MM.1S (cell line): ENCODE measurements around the gene PERCC1.

ENCODE experiments used
- DNase-seq: peaks from one replicate; pipeline ENCODE4 v3.0.0-alpha.2; 2015
- H2AFZ ChIP-seq: fragments of 300-600 bp; sonication (generic); 2 replicates; pipeline ENCODE4 v1.6.0; 2016; ENCODE audit warnings: antibody characterized with exemption, low read length
- H3F3A ChIP-seq: fragments of 300-600 bp; sonication (generic); 2 replicates; pipeline ENCODE4 v1.6.1; 2016; ENCODE audit warnings: mild to moderate bottlenecking, antibody characterized with exemption, low read length, moderate library complexity, mixed read lengths; ENCODE audit not compliant: insufficient read depth
- H3K27ac ChIP-seq: fragments of 300-600 bp; sonication (generic); 2 replicates; pipeline ENCODE4 v1.5.1; 2016; ENCODE audit warnings: mild to moderate bottlenecking, low read length
- H3K27me3 ChIP-seq: fragments of 300-600 bp; sonication (generic); replicated peaks from 2 replicates; pipeline ENCODE4 v1.6.0; 2016; ENCODE audit warnings: low read length; ENCODE audit not compliant: insufficient read depth
- H3K36me3 ChIP-seq: fragments of 300-600 bp; sonication (generic); replicated peaks from 2 replicates; pipeline ENCODE4 v1.6.1; 2016; ENCODE audit warnings: mild to moderate bottlenecking, low read length, mixed read lengths; ENCODE audit not compliant: insufficient read depth
- H3K4me1 ChIP-seq: fragments of 300-600 bp; sonication (generic); 2 replicates; pipeline ENCODE4 v1.6.1; 2016; ENCODE audit warnings: low read length, mixed read lengths
- H3K4me2 ChIP-seq: fragments of 300-600 bp; sonication (generic); 2 replicates; pipeline ENCODE4 v1.6.0; 2016; ENCODE audit warnings: low read depth, low read length
- H3K4me3 ChIP-seq: fragments of 300-600 bp; sonication (generic); 2 replicates; pipeline ENCODE4 v1.5.1; 2016; ENCODE audit warnings: low read length, mixed read lengths
- H3K79me2 ChIP-seq: fragments of 300-600 bp; sonication (generic); 2 replicates; pipeline ENCODE4 v1.6.1; 2016; ENCODE audit warnings: mixed run types, low read length, mixed read lengths
- H3K9ac ChIP-seq: fragments of 300-600 bp; sonication (generic); 2 replicates; pipeline ENCODE4 v1.6.1; 2016; ENCODE audit warnings: low read length, mixed read lengths
- H3K9me2 ChIP-seq: fragments of 300-600 bp; sonication (generic); replicated peaks from 2 replicates; pipeline ENCODE4 v1.6.1; 2016; ENCODE audit warnings: mild to moderate bottlenecking, low read length, mixed read lengths; ENCODE audit not compliant: insufficient read depth
- H3K9me3 ChIP-seq: fragments of 300-600 bp; sonication (generic); replicated peaks from 2 replicates; pipeline ENCODE4 v1.6.1; 2016; ENCODE audit warnings: mild to moderate bottlenecking, low read length, mixed read lengths; ENCODE audit not compliant: insufficient read depth
- H4K20me1 ChIP-seq: fragments of 300-600 bp; sonication (generic); 2 replicates; pipeline ENCODE4 v1.6.1; 2016; ENCODE audit warnings: mild to moderate bottlenecking, low read length, moderate library complexity, mixed read lengths; ENCODE audit not compliant: insufficient read depth
- EZH2 ChIP-seq: fragments of 300-600 bp; sonication (generic); optimal IDR thresholded peaks from 2 replicates; pipeline ENCODE3; 2017; ENCODE audit warnings: low read depth, mild to moderate bottlenecking, antibody characterized with exemption, low read length, mixed read lengths
- EZH2phosphoT487 ChIP-seq: fragments of 300-600 bp; sonication (generic); IDR thresholded peaks from 2 replicates; pipeline ENCODE4 v1.6.1; 2018; ENCODE audit warnings: antibody characterized with exemption, low read length
- TF ChIP-seq, protein P1 (sequence below): fragments of 300-600 bp; sonication (generic); IDR thresholded peaks from 2 replicates; pipeline ENCODE4 v1.5.1; 2016; ENCODE audit warnings: antibody characterized with exemption, low read length, mixed read lengths

The PERCC1 gene

GRCh38 chr16:1398351-1398750 lies 32.5 kb upstream of the PERCC1 start:
- Histone ChIP-seq H3F3A (no peaks in the 10 kb centered on the region), H3K79me2 (peaks cover 8% of the 10 kb centered on the region), H2AFZ (no peak overlapping the region), H4K20me1 (no peaks in the 10 kb centered on the region), H3K4me2 (no peak overlapping the region), H3K27me3 (no peaks in the 10 kb centered on the region), H3K4me3 (no peak overlapping the region), H3K36me3 (peaks cover 3% of the 10 kb centered on the region; the same call in 1 of the 2 replicates), H3K9me2 (no peaks in the 10 kb centered on the region), H3K9ac (no peak overlapping the region), H3K4me1 (no peaks in the 10 kb centered on the region), H3K9me3 (no peaks in the 10 kb centered on the region), H3K27ac (no peak overlapping the region)
- no peak for TF ChIP-seq EZH2
- TF ChIP-seq EZH2phosphoT487 = no peak
- TF ChIP-seq, protein P1, sequence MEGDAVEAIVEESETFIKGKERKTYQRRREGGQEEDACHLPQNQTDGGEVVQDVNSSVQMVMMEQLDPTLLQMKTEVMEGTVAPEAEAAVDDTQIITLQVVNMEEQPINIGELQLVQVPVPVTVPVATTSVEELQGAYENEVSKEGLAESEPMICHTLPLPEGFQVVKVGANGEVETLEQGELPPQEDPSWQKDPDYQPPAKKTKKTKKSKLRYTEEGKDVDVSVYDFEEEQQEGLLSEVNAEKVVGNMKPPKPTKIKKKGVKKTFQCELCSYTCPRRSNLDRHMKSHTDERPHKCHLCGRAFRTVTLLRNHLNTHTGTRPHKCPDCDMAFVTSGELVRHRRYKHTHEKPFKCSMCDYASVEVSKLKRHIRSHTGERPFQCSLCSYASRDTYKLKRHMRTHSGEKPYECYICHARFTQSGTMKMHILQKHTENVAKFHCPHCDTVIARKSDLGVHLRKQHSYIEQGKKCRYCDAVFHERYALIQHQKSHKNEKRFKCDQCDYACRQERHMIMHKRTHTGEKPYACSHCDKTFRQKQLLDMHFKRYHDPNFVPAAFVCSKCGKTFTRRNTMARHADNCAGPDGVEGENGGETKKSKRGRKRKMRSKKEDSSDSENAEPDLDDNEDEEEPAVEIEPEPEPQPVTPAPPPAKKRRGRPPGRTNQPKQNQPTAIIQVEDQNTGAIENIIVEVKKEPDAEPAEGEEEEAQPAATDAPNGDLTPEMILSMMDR = no peak
- DNase-seq = no peak

GRCh38 chr16:1398826-1399581 lies 31.9 kb upstream of the PERCC1 start:
- H3K9ac ChIP-seq = no peak overlapping the region
- no peaks in the 10 kb centered on the region for H3F3A ChIP-seq
- no peaks in the 10 kb centered on the region for H3K27me3 ChIP-seq

DNA sequence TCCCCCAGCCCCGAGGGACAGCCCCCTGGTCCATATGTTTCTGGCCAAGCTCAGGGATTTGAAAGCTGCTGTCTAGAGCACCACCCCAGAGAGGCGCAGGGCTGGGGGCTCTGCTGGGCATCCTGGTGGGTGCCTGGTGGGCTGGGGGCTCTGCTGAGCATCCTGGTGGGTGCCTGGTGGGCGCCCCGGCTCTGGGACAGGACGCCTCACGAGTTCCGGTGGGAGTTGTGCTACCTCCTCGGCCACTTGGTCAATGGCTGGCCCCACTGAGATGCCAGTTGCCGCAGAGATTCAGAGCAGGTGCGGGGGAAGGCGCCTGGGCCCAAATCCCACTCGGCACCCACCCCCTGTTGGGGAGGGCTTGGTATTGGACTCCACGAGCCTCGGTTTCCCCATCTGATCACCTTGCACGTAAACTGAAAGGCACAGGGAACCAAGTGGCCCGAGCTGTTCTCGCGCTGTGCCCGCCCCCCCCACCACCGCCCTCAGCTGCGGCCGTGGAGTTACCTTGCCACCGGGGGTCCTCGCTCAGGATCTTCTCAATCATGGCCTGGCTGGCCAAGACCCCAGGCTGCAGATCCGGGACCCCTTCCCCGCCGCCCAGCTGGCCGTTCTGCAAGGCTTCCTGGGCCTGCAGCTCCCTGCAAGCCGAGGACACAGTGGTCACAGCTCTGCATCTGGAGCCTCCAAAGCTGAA lies 29.7 kb upstream of the PERCC1 start:
- H4K20me1 ChIP-seq = no peaks in the 10 kb centered on the region
- no peaks in the 10 kb centered on the region for H3K4me1 ChIP-seq
- no peak overlapping the region for H3K9ac ChIP-seq
- H3K79me2 ChIP-seq = peaks cover 34% of the 10 kb centered on the region
- no peak overlapping the region for H2AFZ ChIP-seq
- H3K4me2 ChIP-seq = no peak overlapping the region
- TF ChIP-seq, protein P1 = no peak
- no peak for TF ChIP-seq EZH2
- no peak for TF ChIP-seq EZH2phosphoT487
- no peak overlapping the region for H3K27ac ChIP-seq
- H3K27me3 ChIP-seq = no peaks in the 10 kb centered on the region
- no peaks in the 10 kb centered on the region for H3K9me3 ChIP-seq
- peaks cover 3% of the 10 kb centered on the region; the same call in 1 of the 2 replicates for H3K36me3 ChIP-seq
- no peaks in the 10 kb centered on the region for H3K9me2 ChIP-seq
- no peaks in the 10 kb centered on the region for H3F3A ChIP-seq
- DNase-seq = no peak
- H3K4me3 ChIP-seq = no peak overlapping the region

More at GRCh38 chr16:1398826-1399581, 31.9 kb upstream of the PERCC1 start:
- no peaks in the 10 kb centered on the region for H3K9me3 ChIP-seq
- no peaks in the 10 kb centered on the region for H4K20me1 ChIP-seq
- H3K79me2 ChIP-seq = peaks cover 15% of the 10 kb centered on the region
- DNase-seq = no peak
- no peak overlapping the region for H3K4me3 ChIP-seq
- no peaks in the 10 kb centered on the region for H3K9me2 ChIP-seq
- H3K4me2 ChIP-seq = no peak overlapping the region
- no peaks in the 10 kb centered on the region for H3K4me1 ChIP-seq
- H2AFZ ChIP-seq = no peak overlapping the region
- TF ChIP-seq EZH2phosphoT487 = no peak
- TF ChIP-seq, protein P1 = no peak
- no peak for TF ChIP-seq EZH2
- H3K36me3 ChIP-seq = peaks cover 3% of the 10 kb centered on the region; the same call in 1 of the 2 replicates
- H3K27ac ChIP-seq = no peak overlapping the region
